Measurements from ENCODE around the gene TYW5.

TYW5 gene

GRCh38 chr2:199979832-199980628, 24.7 kb upstream of the TYW5 start:
- ChIA-PET POLR2A (ENCODE audit: low non-redundant PET) (no interaction called here), CTCF (interaction anchor here (0.6 kb wide), 1 partner anchor 389 kb away, joined by 3 read pairs; no protein-coding TSS in a partner anchor)

DNA sequence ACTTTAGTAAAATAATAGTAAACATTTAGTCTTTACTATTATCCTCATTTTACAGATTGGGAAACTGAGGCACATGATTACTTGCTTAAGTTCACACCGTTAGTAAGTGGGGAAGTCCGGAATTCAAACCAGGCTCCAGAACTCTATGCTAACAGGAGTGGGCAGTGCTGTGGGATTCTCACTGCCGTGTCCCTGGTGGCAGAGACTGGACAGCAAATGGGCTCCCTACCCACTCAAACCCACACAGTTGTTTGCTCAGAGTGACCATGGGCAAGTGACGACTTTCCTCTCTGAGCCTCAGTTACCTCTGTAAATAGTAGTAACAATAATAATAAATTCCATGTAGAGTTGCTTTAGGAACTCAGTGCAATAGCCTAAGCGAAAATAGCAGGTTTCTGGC, 24.1 kb upstream of the TYW5 start:
- ChIA-PET CTCF (no interaction called here), POLR2A (ENCODE audit: low non-redundant PET) (no interaction called here)
- TF ChIP-seq, protein P1, sequence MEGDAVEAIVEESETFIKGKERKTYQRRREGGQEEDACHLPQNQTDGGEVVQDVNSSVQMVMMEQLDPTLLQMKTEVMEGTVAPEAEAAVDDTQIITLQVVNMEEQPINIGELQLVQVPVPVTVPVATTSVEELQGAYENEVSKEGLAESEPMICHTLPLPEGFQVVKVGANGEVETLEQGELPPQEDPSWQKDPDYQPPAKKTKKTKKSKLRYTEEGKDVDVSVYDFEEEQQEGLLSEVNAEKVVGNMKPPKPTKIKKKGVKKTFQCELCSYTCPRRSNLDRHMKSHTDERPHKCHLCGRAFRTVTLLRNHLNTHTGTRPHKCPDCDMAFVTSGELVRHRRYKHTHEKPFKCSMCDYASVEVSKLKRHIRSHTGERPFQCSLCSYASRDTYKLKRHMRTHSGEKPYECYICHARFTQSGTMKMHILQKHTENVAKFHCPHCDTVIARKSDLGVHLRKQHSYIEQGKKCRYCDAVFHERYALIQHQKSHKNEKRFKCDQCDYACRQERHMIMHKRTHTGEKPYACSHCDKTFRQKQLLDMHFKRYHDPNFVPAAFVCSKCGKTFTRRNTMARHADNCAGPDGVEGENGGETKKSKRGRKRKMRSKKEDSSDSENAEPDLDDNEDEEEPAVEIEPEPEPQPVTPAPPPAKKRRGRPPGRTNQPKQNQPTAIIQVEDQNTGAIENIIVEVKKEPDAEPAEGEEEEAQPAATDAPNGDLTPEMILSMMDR (conservative IDR thresholded peaks at IDR 0.05; ENCODE audit: low read depth): no peak
- no peak overlapping the region for H3K27ac ChIP-seq
- DNase-seq (ENCODE audit: low spot score): no peak

More at GRCh38 chr2:199979832-199980628, 24.7 kb upstream of the TYW5 start:
- TF ChIP-seq, protein P1 (conservative IDR thresholded peaks at IDR 0.05; ENCODE audit: low read depth): peak; percentile 81
- DNase-seq (ENCODE audit: low spot score): peak; percentile 57
- no peak overlapping the region for H3K27ac ChIP-seq

DNA sequence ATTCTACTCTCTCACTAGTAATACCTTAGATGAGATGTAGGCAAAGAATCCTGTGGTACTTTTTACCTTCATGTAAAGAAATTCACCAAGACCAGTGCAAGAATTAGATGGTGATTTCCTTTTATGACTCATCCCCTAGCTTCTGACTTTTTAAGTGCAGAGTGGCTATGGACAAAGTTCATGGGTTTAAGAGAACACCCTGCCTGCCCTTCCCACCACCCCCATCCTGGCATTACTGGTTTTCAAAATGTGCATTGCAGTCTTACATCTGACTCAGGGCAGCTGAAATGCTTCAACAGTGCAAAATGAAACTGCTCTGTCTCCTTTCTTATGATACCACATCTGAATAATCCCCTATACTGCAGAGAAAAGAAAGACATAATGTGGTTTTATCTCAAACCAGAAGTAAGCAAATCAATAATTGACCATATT, 22.7 kb upstream of the TYW5 start:
- CTCF ChIA-PET: interaction anchor here (0.9 to 1.7 kb wide), 2 partner anchors 503 to 506 kb away, joined by 3 to 4 read pairs; no protein-coding TSS in a partner anchor
- TF ChIP-seq, protein P1 (conservative IDR thresholded peaks at IDR 0.05; ENCODE audit: low read depth): no peak
- DNase-seq (ENCODE audit: low spot score): peak; percentile 67
- H3K27ac ChIP-seq: no peak overlapping the region
- POLR2A ChIA-PET (ENCODE audit: low non-redundant PET): no interaction called here

GRCh38 chr2:199975273-199975895, 20.1 kb upstream of the TYW5 start:
- no peak for DNase-seq (ENCODE audit: low spot score)
- TF ChIP-seq, protein P1 (conservative IDR thresholded peaks at IDR 0.05; ENCODE audit: low read depth): no peak
- POLR2A ChIA-PET (ENCODE audit: low non-redundant PET): no interaction called here
- H3K27ac ChIP-seq: peak overlapping the region; percentile 49; the same call in 1 of the 2 replicates
- CTCF ChIA-PET: interaction anchor here (0.6 kb wide), 1 partner anchor 572 kb away, joined by 4 read pairs; no protein-coding TSS in a partner anchor

- peak; percentile 42 for DNase-seq (ENCODE audit: low spot score)
- CTCF ChIA-PET: interaction anchor here (0.5 to 1.8 kb wide), 11 partner anchors 9 to 731 kb away, joined by 3 to 15 read pairs (median 3); partner anchors contain the start of gene KCTD18
- no peak overlapping the region for H3K27ac ChIP-seq
- POLR2A ChIA-PET (ENCODE audit: low non-redundant PET): no interaction called here
- TF ChIP-seq, protein P1 (conservative IDR thresholded peaks at IDR 0.05; ENCODE audit: low read depth): peak; percentile 57
Observed at GRCh38 chr2:199973703-199974102, 18.4 kb upstream of the TYW5 start.

DNA sequence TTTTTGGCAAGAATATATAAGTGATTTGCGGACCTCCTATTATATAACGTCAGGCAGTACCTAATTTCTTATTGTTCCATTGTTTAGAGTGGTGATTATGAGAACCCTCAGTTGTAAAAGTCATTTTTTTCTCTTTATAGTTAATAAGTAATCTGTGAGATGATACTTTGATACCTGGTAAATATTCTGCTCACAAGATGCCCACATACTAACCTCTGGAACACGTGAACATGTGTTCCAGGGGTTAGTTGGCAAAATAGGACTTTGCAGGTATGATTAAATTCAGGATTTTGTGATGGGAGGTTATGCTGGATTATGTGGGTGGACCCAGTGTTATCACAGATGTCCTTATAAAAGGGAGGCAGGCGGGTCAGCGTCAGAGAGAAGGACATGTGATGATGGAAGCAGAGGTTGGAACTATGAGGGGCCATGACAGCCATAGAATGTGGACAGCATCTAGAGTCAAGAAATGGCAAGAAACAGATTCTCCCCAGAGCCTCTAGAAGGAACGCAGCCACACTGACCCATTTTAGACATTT, 16.9 kb upstream of the TYW5 start:
- POLR2A ChIA-PET (ENCODE audit: low non-redundant PET): no interaction called here
- TF ChIP-seq, protein P1 (conservative IDR thresholded peaks at IDR 0.05; ENCODE audit: low read depth): no peak
- CTCF ChIA-PET: interaction anchor here (1.1 kb wide), 1 partner anchor 15 kb away, joined by 3 read pairs; no protein-coding TSS in a partner anchor
- DNase-seq (ENCODE audit: low spot score): no peak
- H3K27ac ChIP-seq: no peak overlapping the region

Measured in RWPE1 (cell line).